Measurements from ENCODE around the gene MT4.

MT4 gene

GRCh38 chr16:56618138-56618537, 53.3 kb downstream of the MT4 start:
- DNase-seq: no peak
